HG03521 (cell line): ENCODE data around the gene IGDCC3.
"Not testable (repeated sequence)": the region's sequence is repeated elsewhere in the genome, so short reads cannot be mapped to it uniquely, and the experiment has no call there.

Experiments used
- ATAC-seq: cut with Tn5 transposase; IDR thresholded peaks from one replicate; pipeline ENCODE4 v1.9.1; 2021; ENCODE audit warnings: mild to moderate bottlenecking, moderate library complexity; ENCODE audit not compliant: unreplicated experiment

IGDCC3 gene

GRCh38 chr15:65371976-65372786 is 5.6 kb downstream of the IGDCC3 start:
- no peak for ATAC-seq

GRCh38 chr15:65370885-65371284 is 6.9 kb downstream of the IGDCC3 start:
- no peak for ATAC-seq

GRCh38 chr15:65369651-65370050 is 8.2 kb downstream of the IGDCC3 start:
- no peak for ATAC-seq

- ATAC-seq, result no peak
Measured at GRCh38 chr15:65369212-65369547, 8.6 kb downstream of the IGDCC3 start.

- ATAC-seq, result no peak
Measured at GRCh38 chr15:65368302-65369211, 9.2 kb downstream of the IGDCC3 start.

- no peak for ATAC-seq
Measured at GRCh38 chr15:65366122-65366892, 11.5 kb downstream of the IGDCC3 start.

- no peak for ATAC-seq
Measured at GRCh38 chr15:65365229-65365628, 12.6 kb downstream of the IGDCC3 start.

GRCh38 chr15:65363766-65364165 is 14.0 kb downstream of the IGDCC3 start:
- no peak for ATAC-seq

GRCh38 chr15:65363306-65363705 is 14.5 kb downstream of the IGDCC3 start:
- ATAC-seq, result no peak

GRCh38 chr15:65362491-65362890 is 15.3 kb downstream of the IGDCC3 start:
- no peak for ATAC-seq

GRCh38 chr15:65361708-65362459 is 15.9 kb downstream of the IGDCC3 start:
- no peak for ATAC-seq

- no peak for ATAC-seq
Measured at GRCh38 chr15:65360506-65360905, 17.3 kb downstream of the IGDCC3 start.

- ATAC-seq, result no peak
Measured at GRCh38 chr15:65355988-65356353, 21.8 kb downstream of the IGDCC3 start.

GRCh38 chr15:65355173-65355987 is 22.4 kb downstream of the IGDCC3 start:
- ATAC-seq, result no peak

- no peak for ATAC-seq
Measured at GRCh38 chr15:65354835-65355172, 23.0 kb downstream of the IGDCC3 start.

GRCh38 chr15:65351972-65352371 is 25.8 kb downstream of the IGDCC3 start:
- ATAC-seq, result not testable (repeated sequence)

GRCh38 chr15:65349338-65349737 is 28.5 kb downstream of the IGDCC3 start:
- no peak for ATAC-seq

- ATAC-seq, result not testable (repeated sequence)
Measured at GRCh38 chr15:65347756-65348155, 30.0 kb downstream of the IGDCC3 start.

GRCh38 chr15:65346856-65347598 is 30.8 kb downstream of the IGDCC3 start:
- ATAC-seq, result no peak
